ENCODE measurements around the gene ZBTB7C.

ZBTB7C gene

DNA sequence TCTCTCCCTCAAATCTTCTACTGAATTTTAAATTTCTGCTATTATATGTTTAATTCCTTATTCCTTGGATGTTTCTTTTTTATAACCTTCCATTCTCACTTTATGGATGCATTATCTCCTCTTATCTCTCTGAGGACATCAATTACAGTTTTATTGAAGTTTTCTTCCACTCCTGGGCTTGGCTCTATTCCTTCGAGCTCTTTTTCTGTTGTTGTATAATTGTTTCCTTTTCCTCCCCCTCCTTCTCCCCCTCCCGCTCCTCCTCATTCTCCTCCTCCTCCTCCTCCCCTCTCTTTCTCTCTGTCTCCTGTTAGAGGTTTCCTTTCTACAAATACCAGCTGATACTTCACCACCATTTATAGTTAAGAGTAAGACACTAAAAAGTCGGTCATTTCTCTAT lies 209.8 kb downstream of the ZBTB7C start:
- DNase-seq (ENCODE audit: low read depth in 1 of 2, low spot score in 1 of 2): no peak

DNA sequence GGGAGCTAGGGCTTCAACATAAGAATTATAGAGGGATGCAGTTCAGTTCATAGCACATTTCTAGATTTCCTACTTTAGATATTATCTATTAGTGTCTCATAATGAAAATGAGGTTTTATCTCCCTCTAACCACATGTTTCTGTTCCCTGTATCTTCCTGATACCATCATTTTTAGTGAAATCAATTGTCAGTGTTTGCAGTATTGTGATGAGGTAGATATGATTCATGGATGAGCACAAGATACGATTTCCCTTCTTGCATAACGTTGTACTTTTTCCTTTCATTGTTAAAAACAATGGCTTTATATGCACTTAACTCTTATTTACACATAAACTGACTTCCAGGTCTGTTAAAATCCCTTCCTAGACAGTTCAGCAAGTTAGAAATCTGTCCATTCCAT lies 211.4 kb downstream of the ZBTB7C start:
- no peak for DNase-seq (ENCODE audit: low read depth in 1 of 2, low spot score in 1 of 2)

DNA sequence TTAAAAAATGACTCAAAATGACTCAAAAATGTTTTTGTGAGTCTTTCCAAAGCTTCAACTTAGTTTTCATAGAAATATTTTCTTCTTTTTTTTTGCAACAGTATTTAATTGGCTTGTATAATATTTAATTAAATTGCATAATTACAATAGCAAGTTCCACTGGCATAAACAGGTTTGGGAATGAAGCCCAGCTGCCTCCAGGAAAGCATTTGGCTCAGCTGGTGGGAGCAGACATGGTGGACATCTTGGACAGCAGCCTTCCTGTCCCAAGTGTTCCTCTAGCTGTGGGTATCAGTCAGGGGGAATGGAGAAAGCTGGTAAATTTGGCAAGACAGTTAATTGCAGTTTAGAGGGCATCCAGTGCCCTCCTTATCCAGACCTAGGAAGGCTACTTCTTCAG lies 213.4 kb downstream of the ZBTB7C start:
- no peak for DNase-seq (ENCODE audit: low read depth in 1 of 2, low spot score in 1 of 2)

DNA sequence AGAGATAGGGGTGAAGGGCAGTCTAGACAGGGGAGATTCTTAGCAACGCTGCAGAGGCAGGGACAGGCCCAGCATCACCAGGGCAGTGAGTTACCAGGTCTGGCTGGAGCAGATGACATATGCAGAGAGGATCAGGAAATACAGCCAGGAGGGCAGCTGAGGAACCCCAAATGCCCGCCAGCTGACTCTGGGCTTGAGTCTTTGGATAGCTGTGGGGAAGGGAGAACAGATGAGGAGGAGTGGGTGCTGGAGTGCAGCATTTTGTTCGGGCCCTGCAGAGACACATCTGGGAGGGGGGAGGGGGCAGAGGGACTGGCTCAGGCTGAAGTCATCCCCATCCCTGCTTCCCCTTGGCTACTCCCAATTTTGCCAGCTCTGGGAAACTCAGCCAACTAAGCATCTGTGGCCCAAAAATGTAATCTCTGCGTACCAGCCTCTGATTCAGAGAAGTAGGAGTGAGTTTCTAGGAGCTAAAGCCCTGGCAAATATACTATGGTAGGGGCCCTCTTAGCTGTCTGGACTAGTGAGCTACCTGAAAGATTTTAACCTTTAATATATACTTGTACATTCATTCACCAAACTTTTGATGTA lies 214.5 kb downstream of the ZBTB7C start:
- DNase-seq (ENCODE audit: low read depth in 1 of 2, low spot score in 1 of 2): no peak

DNA sequence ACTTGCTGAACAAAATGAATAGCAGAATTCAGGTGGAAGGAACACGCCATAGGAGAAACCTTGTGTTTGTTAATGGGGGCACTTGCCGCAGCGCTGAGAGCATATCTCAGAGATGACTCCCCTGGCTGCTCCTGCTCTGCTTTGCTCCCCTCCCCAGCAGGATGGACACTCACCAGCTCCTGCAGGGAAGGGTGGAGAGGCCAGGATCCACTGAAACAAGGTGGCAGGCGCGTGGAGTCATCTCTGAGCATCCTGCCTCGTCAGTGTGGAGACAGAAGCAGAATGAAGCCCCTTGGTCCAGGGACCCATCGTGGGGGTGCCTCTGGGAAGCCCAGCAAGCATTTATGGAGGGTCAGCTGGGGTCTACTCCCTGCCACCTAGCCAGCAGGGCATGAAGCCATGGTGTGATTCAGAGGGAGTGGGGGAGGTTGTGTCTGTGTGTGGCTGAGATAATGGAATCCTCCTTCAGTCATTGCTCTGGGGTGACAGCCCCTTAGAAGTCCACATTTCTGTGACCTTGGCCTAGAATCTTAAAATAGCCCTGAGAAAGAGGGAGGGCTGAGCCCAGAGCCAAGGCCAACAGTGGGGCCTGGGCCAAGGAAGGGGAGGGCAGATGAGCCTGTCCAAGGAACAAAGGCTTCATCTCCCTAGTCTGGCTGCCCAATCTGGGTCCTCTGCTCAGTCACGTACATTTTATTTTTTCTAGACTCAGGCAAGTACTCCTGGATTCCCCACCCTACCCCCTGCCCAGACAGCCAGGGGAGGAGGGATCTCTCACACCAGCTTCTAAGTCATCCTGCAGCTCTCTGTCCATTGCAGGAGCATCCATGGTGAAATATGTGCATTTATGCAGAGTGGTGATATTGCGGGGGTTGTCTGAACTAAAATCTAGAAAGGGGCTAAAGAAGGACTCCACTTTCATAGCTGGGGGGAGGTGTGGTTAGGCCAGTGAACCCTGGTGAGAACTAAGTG lies 215.4 kb downstream of the ZBTB7C start:
- no peak for DNase-seq (ENCODE audit: low read depth in 1 of 2, low spot score in 1 of 2)

DNA sequence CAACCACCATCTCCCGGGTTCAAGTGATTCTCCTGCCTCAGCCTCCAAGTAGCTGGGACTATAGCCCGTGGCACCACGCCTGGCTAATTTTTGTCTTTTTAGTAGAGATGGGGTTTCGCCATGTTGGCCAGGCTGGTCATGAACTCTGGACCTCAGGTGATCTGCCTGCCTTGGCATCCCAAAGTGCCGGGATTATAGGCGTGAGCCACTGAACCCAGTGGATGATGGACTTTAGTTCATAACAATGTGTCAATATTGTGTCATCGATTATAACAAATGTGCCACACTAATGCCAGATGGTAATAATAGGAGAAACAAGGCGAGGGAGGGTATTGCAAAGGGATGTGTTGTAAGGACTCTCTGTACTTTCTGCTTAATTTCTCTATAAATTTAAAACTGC lies 216.6 kb downstream of the ZBTB7C start:
- no peak for DNase-seq (ENCODE audit: low read depth in 1 of 2, low spot score in 1 of 2)

DNA sequence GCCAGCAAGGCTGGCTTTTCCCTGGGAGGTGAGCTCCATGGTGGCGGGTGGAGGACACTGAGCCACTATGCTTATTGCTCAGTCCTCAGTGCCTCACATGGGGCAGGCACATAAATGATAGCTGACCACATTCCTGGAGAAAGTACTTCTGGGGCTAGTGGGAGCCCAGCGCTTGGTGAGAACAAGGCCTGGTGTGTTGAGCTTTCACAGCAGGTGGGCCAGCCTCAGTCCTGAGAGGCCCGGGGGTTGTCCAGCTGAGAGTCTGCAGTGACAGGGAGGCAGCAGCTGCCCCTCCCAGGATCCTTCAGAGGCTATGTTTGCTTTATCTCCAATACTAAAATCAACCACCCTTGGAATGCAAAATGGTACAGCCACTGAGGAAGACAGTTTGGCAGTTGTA lies 217.7 kb downstream of the ZBTB7C start:
- DNase-seq (ENCODE audit: low read depth in 1 of 2, low spot score in 1 of 2): no peak

DNA sequence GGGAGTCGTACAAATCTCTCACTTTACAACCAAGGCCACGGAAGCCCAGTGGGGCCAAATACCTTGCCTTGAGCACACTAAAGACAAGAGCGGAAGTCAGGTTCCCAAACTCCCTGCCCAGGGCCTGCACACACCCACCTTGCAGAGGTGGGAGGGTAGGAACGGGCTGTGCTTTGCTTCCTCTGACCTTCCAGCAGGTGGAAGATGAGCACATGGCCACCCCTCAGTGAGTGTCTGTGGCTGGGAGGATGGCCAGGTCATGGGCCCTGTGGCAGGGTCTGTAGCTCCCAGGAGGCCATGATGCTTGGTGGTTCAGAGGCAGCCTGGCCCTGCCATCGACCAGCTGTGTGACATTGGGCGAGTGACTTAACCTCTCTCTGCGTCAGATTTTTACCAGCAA lies 218.2 kb downstream of the ZBTB7C start:
- DNase-seq (ENCODE audit: low read depth in 1 of 2, low spot score in 1 of 2): no peak

DNA sequence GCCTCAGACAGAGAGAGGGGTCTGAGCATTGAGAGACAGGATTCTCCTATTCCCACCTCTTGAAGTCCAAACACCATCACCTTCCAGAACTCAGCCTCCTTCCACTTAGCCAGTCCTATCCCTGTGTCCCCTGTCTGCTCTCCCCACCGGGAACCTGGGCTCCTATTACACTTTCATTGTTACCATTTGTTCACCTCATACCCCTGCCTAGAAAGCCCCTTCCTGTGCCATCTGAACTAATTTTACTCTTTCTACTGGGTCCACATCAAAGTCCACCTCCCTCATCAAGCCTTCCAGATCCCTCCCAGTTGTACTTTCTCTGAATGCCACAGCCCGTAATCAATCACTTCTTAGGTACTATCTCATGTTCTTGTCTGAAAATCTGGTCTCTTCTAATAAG lies 220.6 kb downstream of the ZBTB7C start:
- no peak for DNase-seq (ENCODE audit: low read depth in 1 of 2, low spot score in 1 of 2)

DNA sequence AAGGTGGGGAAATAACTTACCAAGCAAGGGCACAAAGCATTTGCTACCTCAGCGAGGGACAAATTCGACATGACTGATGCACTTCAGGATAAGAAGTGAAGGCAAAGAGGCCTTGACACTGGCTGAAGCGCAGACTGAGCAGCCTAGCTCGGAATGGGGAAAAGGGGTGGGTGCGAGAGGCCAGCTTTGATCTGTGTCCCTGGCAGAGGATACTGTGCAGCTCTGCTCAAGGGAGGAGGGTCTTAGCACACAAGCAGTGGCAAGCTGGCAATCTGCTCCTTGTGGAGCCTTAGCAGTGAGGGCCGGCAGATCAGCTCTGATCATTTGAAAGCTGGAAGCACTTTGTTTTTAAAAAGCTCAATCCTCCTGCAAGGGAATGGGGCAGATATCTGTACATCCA lies 222.3 kb downstream of the ZBTB7C start:
- no peak for DNase-seq (ENCODE audit: low read depth in 1 of 2, low spot score in 1 of 2)

DNA sequence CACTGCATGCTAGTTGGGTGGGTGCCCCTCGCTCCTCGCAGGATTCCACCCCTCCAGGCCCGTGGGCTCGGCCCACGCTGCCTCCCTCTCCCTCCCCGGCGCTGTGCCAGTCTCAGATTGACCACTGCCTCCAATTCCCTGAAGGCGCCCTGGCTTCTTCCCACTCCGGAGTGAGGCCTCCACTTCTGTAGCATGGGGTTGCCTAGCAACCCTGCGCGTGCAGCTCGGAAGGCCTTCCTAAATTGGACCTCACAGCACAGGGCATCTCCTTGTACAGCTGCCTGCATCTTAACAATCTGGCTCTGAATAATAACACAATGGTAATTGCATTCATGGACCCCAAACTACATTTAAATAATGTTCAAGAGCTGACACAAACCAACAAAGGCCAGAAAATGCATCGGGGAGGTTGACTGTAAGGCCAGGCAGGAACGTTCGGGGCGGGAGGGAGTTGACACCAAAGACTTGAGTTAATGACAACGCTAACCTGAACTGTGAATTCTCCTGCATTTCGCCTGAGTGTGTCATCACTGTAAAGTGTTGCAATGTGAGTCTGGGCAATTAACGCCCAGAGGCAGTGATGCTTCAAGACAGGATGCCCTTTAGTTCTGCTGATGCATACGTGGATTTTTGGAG lies 222.9 kb downstream of the ZBTB7C start:
- no peak for DNase-seq (ENCODE audit: low read depth in 1 of 2, low spot score in 1 of 2)

DNA sequence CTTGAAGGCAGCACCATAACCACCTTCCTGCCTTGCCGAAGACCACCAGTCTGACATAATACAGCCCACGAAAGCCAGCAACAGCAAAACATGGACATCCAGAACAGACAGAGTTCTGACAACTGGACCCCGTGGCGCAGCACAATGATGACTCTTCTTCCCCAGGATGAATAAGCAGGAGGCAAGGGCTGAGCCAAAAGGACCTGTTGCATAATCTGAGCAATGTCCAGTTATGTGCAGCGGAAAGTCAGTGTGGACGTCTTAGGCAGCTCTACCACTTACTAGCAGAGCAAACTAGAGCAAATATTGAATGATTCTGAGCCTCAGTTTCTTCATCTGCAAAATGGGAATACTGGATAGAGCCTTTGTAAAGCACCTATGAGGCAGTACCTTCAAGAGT lies 225.1 kb downstream of the ZBTB7C start:
- DNase-seq (ENCODE audit: low read depth in 1 of 2, low spot score in 1 of 2): no peak

DNA sequence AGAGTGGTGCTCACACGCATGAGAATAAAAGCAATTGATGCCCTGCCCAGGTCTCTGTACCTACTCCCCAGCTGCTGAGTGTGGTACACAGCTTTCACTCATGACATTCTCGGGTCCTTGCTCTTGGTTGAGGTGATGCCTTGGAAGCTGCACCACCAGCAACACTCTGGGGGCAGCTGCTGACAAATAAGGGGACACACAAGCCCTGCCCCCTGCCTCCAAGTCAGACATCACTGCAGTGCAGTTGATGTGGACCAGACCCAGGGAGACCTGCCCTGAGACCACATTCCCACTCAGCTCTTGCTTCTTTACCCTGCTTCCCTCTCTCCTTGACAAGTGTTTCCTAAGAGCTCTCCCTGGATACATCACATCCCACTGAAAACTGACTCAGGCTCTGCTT lies 225.6 kb downstream of the ZBTB7C start:
- DNase-seq (ENCODE audit: low read depth in 1 of 2, low spot score in 1 of 2): no peak

DNA sequence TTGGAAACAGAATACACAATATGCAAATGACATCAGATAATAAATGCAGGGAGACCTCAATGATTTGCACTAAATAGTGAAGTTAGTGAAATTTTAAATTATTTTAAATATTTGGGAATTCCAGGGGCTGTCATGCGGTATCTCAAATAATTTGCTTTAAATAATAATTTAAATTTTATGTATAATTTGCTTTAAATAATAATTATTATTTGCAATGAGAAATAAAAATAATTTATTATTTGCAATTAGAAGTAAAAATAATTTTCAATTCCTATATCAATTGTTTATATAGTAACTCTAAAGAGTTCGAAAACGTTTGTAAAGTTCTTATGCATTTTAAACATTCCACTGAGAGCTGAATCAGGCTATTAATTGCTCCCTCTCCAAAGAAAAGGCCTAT lies 226.4 kb downstream of the ZBTB7C start:
- DNase-seq (ENCODE audit: low read depth in 1 of 2, low spot score in 1 of 2): no peak

DNA sequence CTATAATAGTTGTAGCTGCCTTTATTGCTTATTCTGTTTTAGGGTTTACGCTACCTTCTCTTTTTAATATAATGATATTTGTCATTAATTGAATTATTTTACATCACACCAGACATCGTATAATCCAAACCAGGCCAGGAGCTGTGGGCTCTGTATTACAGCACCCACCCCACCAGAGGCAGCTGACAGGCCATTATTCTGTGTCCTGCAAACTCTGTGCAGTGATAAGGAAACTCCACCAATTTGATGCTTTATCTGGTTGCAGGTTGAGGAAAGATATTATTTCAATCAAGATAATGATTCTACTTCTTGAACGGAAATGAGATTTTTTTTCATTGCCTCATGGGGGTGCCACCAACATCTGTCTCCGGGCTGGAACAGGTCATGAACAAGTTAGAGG lies 227.3 kb downstream of the ZBTB7C start:
- DNase-seq (ENCODE audit: low read depth in 1 of 2, low spot score in 1 of 2): no peak

DNA sequence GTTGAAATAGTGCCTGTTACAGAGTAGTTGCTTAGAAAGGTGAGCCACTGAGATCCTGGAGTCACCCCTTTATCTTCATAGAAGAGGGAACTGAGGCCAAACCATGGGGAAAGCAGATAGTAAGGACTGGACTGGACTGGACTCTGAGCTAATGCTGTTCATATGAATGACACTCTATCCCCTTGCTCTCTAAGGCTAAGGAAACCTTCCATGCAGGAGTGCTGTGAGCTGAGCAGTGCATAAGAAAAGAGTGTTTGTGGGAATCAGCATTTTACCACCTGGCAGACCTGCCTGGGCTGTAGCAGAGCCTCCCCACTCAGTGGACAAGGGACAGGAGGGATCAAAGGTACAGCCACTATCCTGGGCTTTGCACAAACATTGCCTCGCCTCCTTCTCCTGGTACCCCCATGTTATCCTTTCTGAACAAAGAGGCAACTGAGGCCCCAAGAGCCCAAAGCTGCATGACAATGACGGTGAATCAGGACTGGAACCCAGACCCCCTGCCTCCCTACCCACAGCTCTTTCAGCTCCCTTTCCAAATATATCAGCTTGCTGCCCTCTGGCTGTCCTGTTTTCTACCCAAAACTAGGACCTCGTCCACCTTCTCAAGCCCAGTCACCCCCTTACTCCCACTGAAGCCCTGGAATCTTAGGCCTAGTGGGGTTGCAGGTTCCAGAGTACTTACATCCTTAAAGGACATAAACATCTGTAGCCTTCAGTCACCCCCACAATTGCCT lies 227.9 kb downstream of the ZBTB7C start:
- no peak for DNase-seq (ENCODE audit: low read depth in 1 of 2, low spot score in 1 of 2)

DNA sequence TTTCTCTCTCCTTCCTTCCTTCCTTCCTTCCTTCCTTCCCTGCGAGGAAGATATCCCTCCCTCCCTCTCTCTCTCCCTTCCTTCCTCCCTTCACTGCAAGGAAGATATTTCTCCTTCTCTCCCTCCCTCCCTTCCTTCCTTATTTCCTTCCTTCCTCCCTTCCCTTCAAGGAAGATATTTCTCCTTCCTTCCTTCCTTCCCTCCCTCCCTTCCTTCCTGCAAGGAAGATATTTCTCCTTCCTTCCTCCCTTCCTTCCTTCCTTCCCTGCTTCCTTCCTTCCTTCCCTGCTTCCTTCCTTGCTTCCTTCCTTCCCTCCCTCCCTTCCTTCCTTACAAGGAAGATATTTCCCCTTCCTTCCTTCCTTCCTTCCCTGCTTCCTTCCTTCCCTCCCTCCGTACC lies 229.5 kb downstream of the ZBTB7C start:
- DNase-seq (ENCODE audit: low read depth in 1 of 2, low spot score in 1 of 2): no peak

DNA sequence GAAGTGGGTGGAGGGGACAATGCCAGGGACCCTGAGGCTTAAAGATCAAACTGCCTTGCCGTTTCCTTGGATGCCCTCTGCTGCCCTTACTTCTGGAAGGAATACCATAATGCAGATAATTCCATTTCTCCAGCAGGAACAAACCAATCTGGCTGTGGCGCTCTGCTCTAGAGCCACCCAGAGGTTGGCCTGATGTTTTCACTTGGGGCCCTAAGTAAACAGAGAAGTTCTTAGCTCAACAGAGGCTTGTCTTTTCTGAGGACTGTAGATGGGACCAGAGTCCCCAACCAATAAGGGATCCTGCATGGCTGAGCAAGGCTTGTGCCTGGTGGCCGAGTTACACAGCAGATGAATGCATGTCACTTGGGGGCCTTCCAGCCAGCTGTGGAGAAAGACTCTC lies 230.2 kb downstream of the ZBTB7C start:
- DNase-seq (ENCODE audit: low read depth in 1 of 2, low spot score in 1 of 2): no peak

DNA sequence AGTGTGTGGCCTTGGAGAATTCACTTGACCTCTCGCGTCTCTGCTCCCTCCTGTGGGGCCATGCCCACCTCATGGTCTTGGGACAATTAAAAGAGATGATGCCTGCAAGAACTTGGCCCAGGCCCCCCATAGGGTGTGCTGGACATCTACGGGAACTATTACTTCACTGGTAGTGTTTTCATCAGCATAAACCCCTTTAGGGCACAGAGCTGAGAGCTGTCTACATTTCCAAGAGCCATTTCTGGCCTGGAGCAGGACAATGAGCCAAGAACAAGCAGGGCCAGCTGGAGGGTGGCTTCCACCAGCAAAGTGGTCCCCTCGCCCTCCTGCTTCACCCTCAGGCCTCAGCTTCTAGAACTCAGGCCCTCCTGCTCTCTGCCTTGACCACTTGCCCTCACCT lies 232.3 kb downstream of the ZBTB7C start:
- DNase-seq (ENCODE audit: low read depth in 1 of 2, low spot score in 1 of 2): no peak

DNA sequence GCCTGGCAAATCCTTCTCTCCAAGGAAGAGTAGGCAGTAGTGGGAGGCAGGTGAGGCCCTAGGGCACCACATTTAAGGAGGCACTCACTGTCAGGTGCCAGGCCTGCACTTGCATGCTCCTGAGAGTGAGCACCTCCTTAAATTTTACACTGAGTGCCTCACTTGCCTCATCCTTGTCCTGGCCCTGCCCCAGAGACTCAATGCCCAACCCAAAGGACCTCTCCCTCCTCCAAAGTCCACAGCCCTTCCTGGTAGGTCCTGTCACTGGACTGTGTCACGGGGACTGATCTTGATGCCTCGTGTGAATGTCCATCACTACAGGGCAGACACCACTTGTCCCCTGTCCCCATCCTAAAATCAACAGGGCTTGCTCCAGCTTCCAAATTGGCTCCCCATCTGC lies 235.6 kb downstream of the ZBTB7C start:
- DNase-seq (ENCODE audit: low read depth in 1 of 2, low spot score in 1 of 2): no peak

DNA sequence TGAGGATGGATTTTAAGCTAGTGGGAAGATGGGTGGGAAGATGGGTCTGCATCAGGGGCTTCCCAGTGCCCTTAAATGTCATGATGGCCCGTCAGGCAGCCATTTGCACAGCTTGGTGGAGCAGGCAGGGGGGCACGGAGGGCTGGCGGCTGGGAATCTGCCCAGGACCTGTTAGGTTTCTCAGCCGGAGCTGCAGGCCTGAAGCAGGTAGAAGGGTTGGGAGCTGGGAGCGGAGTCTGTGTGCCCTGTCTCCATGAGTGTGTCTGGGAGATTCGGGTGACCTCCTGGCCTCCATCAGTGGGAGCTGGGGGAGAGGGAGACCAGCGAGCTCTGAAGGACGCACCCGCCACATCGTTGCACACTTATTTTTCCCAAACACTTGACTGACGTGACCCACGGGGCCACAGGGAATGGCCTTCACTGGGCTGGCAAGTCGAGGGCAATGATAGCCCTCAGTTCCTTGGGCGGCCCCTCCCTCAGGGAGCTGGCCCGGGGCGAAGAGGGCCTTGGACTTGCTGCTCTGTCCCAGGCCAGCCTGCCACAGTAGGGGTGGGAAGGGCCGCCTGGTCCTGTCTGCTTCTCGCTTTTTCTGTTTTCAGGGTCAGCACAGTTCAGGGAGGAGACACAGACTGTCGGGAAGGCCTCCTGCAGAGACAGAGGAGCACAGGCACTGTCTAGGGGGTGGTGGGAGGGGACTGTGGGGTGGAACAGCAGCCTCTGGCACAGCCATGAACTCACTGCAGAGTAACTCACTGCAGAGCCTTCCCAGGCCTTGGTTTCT lies 236.8 kb downstream of the ZBTB7C start:
- no peak for DNase-seq (ENCODE audit: low read depth in 1 of 2, low spot score in 1 of 2)

Data from activated T-helper 1 cell treated with anti-CD3 and anti-CD28 coated beads, Interleukin-2, amount 50 U/mL, for 16 hours (primary cell).